HEK293T (cell line): ENCODE data around the gene HOXB5.

Source experiments
- ARNT ChIP-seq: fragments of 450-650 bp; IDR thresholded peaks from 2 replicates; pipeline ENCODE4 v1.6.1; 2017; ENCODE audit warnings: mild to moderate bottlenecking
- BHLHE40 ChIP-seq: fragments of 450-650 bp; IDR thresholded peaks from 2 replicates; pipeline ENCODE4 v1.6.1; 2016; ENCODE audit warnings: mild to moderate bottlenecking, moderate library complexity, borderline replicate concordance
- CTBP1 ChIP-seq: fragments of 450-650 bp; IDR thresholded peaks from 2 replicates; pipeline ENCODE4 v1.6.1; 2016; ENCODE audit warnings: borderline replicate concordance
- FOXA1 ChIP-seq: fragments of 450-650 bp; IDR thresholded peaks from 2 replicates; pipeline ENCODE4 v1.6.1; 2016; ENCODE audit warnings: mild to moderate bottlenecking
- FOXM1 ChIP-seq: fragments of 450-650 bp; IDR thresholded peaks from 2 replicates; pipeline ENCODE4 v1.6.1; 2017; ENCODE audit warnings: mild to moderate bottlenecking, borderline replicate concordance
- SP1 ChIP-seq: fragments of 450-650 bp; IDR thresholded peaks from 2 replicates; pipeline ENCODE4 v1.6.1; 2017
- SUZ12 ChIP-seq: fragments of 450-650 bp; IDR thresholded peaks from 2 replicates; pipeline ENCODE4 v1.6.1; 2016; ENCODE audit warnings: mild to moderate bottlenecking
- TARDBP ChIP-seq: fragments of 450-650 bp; IDR thresholded peaks from 2 replicates; pipeline ENCODE4 v1.6.1; 2016
- ZNF384 ChIP-seq: fragments of 450-650 bp; IDR thresholded peaks from 2 replicates; pipeline ENCODE4 v1.6.1; 2016

DNA sequence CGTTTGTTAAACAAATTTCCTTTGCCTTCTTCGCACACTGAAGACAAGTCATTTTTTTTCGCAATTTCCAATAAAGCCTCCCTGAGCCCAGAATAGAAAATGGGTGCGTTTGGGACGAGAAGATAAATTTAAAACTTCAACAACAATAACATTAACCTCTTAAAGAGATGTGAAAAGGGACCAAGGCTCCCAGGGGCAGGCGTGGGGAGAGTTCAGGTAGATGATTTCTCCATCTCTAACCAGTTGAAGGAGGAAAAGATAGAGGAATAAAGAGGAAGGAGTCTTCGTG lies 14.2 kb downstream of the HOXB5 start:
- TF ChIP-seq FOXM1 (no peak), FOXA1 (no peak), ZNF384 (no peak), SUZ12 (no peak), CTBP1 (no peak), BHLHE40 (no peak), SP1 (no peak), TARDBP (no peak), ARNT (no peak)
